ENCODE results near the gene RASGRP4.
A peak's percentile ranks its signal among the peaks of the same experiment; 100 is the strongest.

The RASGRP4 gene

GRCh38 chr19:38445362-38445761 lies 19.3 kb upstream of the RASGRP4 start:
- Histone ChIP-seq H3K27ac (ENCODE audit: low read depth, low read length) (no peak overlapping the region), H3K36me3 (ENCODE audit: insufficient read depth, low read length) (peaks cover 14% of the 10 kb centered on the region; the same call in 1 of the 2 replicates), H3K4me1 (ENCODE audit: insufficient read depth, low read length) (no peaks in the 10 kb centered on the region), H3K4me3 (ENCODE audit: low read length) (no peak overlapping the region), H3K9ac (ENCODE audit: low read depth, low read length) (no peak overlapping the region), H3K27me3 (ENCODE audit: insufficient read depth, low read length) (no peaks in the 10 kb centered on the region), H3K9me3 (ENCODE audit: insufficient read depth, low read depth, low read length) (no peaks in the 10 kb centered on the region)
- 96% methylated on average over 7 of the region's 7 CpGs for WGBS

GRCh38 chr19:38444026-38444425 lies 18.0 kb upstream of the RASGRP4 start:
- Histone ChIP-seq H3K9me3 (ENCODE audit: insufficient read depth, low read depth, low read length) (no peaks in the 10 kb centered on the region), H3K27me3 (ENCODE audit: insufficient read depth, low read length) (no peaks in the 10 kb centered on the region), H3K27ac (ENCODE audit: low read depth, low read length) (no peak overlapping the region), H3K36me3 (ENCODE audit: insufficient read depth, low read length) (peaks cover 14% of the 10 kb centered on the region; the same call in 1 of the 2 replicates), H3K4me3 (ENCODE audit: low read length) (no peak overlapping the region), H3K4me1 (ENCODE audit: insufficient read depth, low read length) (no peaks in the 10 kb centered on the region), H3K9ac (ENCODE audit: low read depth, low read length) (no peak overlapping the region)
- 96% methylated on average over 6 of the region's 7 CpGs for WGBS

GRCh38 chr19:38443458-38443999 lies 17.5 kb upstream of the RASGRP4 start:
- Histone ChIP-seq H3K27ac (ENCODE audit: low read depth, low read length) (no peak overlapping the region), H3K27me3 (ENCODE audit: insufficient read depth, low read length) (no peaks in the 10 kb centered on the region), H3K4me3 (ENCODE audit: low read length) (no peak overlapping the region), H3K4me1 (ENCODE audit: insufficient read depth, low read length) (no peaks in the 10 kb centered on the region), H3K9me3 (ENCODE audit: insufficient read depth, low read depth, low read length) (no peaks in the 10 kb centered on the region), H3K36me3 (ENCODE audit: insufficient read depth, low read length) (peaks cover 14% of the 10 kb centered on the region; the same call in 1 of the 2 replicates), H3K9ac (ENCODE audit: low read depth, low read length) (no peak overlapping the region)
- WGBS, result 94% methylated on average over 15 of the region's 15 CpGs

- Histone ChIP-seq H3K27ac (ENCODE audit: low read depth, low read length) (no peak overlapping the region), H3K4me3 (ENCODE audit: low read length) (no peak overlapping the region), H3K9ac (ENCODE audit: low read depth, low read length) (no peak overlapping the region), H3K36me3 (ENCODE audit: insufficient read depth, low read length) (peaks cover 14% of the 10 kb centered on the region; the same call in 1 of the 2 replicates), H3K27me3 (ENCODE audit: insufficient read depth, low read length) (no peaks in the 10 kb centered on the region), H3K4me1 (ENCODE audit: insufficient read depth, low read length) (no peaks in the 10 kb centered on the region), H3K9me3 (ENCODE audit: insufficient read depth, low read depth, low read length) (no peaks in the 10 kb centered on the region)
- 87% methylated on average over 9 of the region's 9 CpGs for WGBS
These were observed 16.7 kb upstream of the RASGRP4 start for GRCh38 chr19:38442736-38443135.

GRCh38 chr19:38441657-38442348 lies 15.8 kb upstream of the RASGRP4 start:
- Histone ChIP-seq H3K4me3 (ENCODE audit: low read length) (no peak overlapping the region), H3K9ac (ENCODE audit: low read depth, low read length) (no peak overlapping the region), H3K36me3 (ENCODE audit: insufficient read depth, low read length) (peaks cover 14% of the 10 kb centered on the region; the same call in 1 of the 2 replicates), H3K27ac (ENCODE audit: low read depth, low read length) (no peak overlapping the region), H3K27me3 (ENCODE audit: insufficient read depth, low read length) (no peaks in the 10 kb centered on the region), H3K9me3 (ENCODE audit: insufficient read depth, low read depth, low read length) (no peaks in the 10 kb centered on the region), H3K4me1 (ENCODE audit: insufficient read depth, low read length) (no peaks in the 10 kb centered on the region)
- WGBS, result 51% methylated on average over 7 of the region's 7 CpGs

GRCh38 chr19:38440592-38440991 lies 14.6 kb upstream of the RASGRP4 start:
- Histone ChIP-seq H3K4me1 (ENCODE audit: insufficient read depth, low read length) (no peaks in the 10 kb centered on the region), H3K4me3 (ENCODE audit: low read length) (no peak overlapping the region), H3K27me3 (ENCODE audit: insufficient read depth, low read length) (no peaks in the 10 kb centered on the region), H3K27ac (ENCODE audit: low read depth, low read length) (no peak overlapping the region), H3K9ac (ENCODE audit: low read depth, low read length) (no peak overlapping the region), H3K36me3 (ENCODE audit: insufficient read depth, low read length) (peaks cover 11% of the 10 kb centered on the region; the same call in 1 of the 2 replicates), H3K9me3 (ENCODE audit: insufficient read depth, low read depth, low read length) (no peaks in the 10 kb centered on the region)
- WGBS, result 92% methylated on average over 14 of the region's 14 CpGs

- Histone ChIP-seq H3K9me3 (ENCODE audit: insufficient read depth, low read depth, low read length) (no peaks in the 10 kb centered on the region), H3K4me3 (ENCODE audit: low read length) (no peak overlapping the region), H3K4me1 (ENCODE audit: insufficient read depth, low read length) (peaks cover 4% of the 10 kb centered on the region; the same call in 1 of the 2 replicates), H3K27ac (ENCODE audit: low read depth, low read length) (no peak overlapping the region), H3K27me3 (ENCODE audit: insufficient read depth, low read length) (no peaks in the 10 kb centered on the region; the same call in 1 of the 2 replicates), H3K9ac (ENCODE audit: low read depth, low read length) (no peak overlapping the region), H3K36me3 (ENCODE audit: insufficient read depth, low read length) (no peaks in the 10 kb centered on the region)
- 95% methylated on average over 2 of the region's 2 CpGs for WGBS
These were observed 11.9 kb upstream of the RASGRP4 start for GRCh38 chr19:38437917-38438316.

GRCh38 chr19:38437295-38437694 lies 11.3 kb upstream of the RASGRP4 start:
- Histone ChIP-seq H3K27me3 (ENCODE audit: insufficient read depth, low read length) (no peaks in the 10 kb centered on the region; the same call in 1 of the 2 replicates), H3K27ac (ENCODE audit: low read depth, low read length) (no peak overlapping the region), H3K9ac (ENCODE audit: low read depth, low read length) (no peak overlapping the region), H3K36me3 (ENCODE audit: insufficient read depth, low read length) (no peaks in the 10 kb centered on the region), H3K9me3 (ENCODE audit: insufficient read depth, low read depth, low read length) (no peaks in the 10 kb centered on the region), H3K4me3 (ENCODE audit: low read length) (no peak overlapping the region), H3K4me1 (ENCODE audit: insufficient read depth, low read length) (peaks cover 4% of the 10 kb centered on the region; the same call in 1 of the 2 replicates)
- WGBS, result 97% methylated on average over 6 of the region's 6 CpGs

- Histone ChIP-seq H3K4me3 (ENCODE audit: low read length) (peak overlapping the region; percentile 58), H3K9me3 (ENCODE audit: insufficient read depth, low read depth, low read length) (no peaks in the 10 kb centered on the region), H3K27me3 (ENCODE audit: insufficient read depth, low read length) (no peaks in the 10 kb centered on the region; the same call in 1 of the 2 replicates), H3K9ac (ENCODE audit: low read depth, low read length) (peak overlapping the region; percentile 53), H3K27ac (ENCODE audit: low read depth, low read length) (peak overlapping the region; percentile 86), H3K4me1 (ENCODE audit: insufficient read depth, low read length) (peaks cover 4% of the 10 kb centered on the region; the same call in 1 of the 2 replicates), H3K36me3 (ENCODE audit: insufficient read depth, low read length) (no peaks in the 10 kb centered on the region)
- 9% methylated on average over 9 of the region's 13 CpGs for WGBS
These were observed 8.6 kb upstream of the RASGRP4 start for GRCh38 chr19:38434549-38435051.

- Histone ChIP-seq H3K27ac (ENCODE audit: low read depth, low read length) (peak within 1 kb of the TSS; percentile 86; the same call in 1 of the 2 replicates), H3K9ac (ENCODE audit: low read depth, low read length) (no peak within 1 kb of the TSS), H3K4me1 (ENCODE audit: insufficient read depth, low read length) (peaks cover 4% of the 10 kb centered on the region; the same call in 1 of the 2 replicates), H3K4me3 (ENCODE audit: low read length) (peak within 1 kb of the TSS; percentile 58), H3K36me3 (ENCODE audit: insufficient read depth, low read length) (no peaks in the 10 kb centered on the region), H3K27me3 (ENCODE audit: insufficient read depth, low read length) (no peaks in the 10 kb centered on the region; the same call in 1 of the 2 replicates), H3K9me3 (ENCODE audit: insufficient read depth, low read depth, low read length) (no peaks in the 10 kb centered on the region)
- WGBS, result 13% methylated on average over 18 of the region's 20 CpGs
These were observed 7.3 kb upstream of the RASGRP4 start, which contains the start of gene RYR1 for GRCh38 chr19:38433268-38433733. Gene RYR1, plus strand, starts transcription at chr19:38433691. Its CDS starts 139 bp downstream, at chr19:38433830.

- H3K4me3 ChIP-seq (ENCODE audit: low read length), result no peak overlapping the region
- H3K9ac ChIP-seq (ENCODE audit: low read depth, low read length), result no peak overlapping the region
- H3K4me1 ChIP-seq (ENCODE audit: insufficient read depth, low read length), result peaks cover 12% of the 10 kb centered on the region
- 97% methylated on average over 6 of the region's 7 CpGs for WGBS
- no peaks in the 10 kb centered on the region; the same call in 1 of the 2 replicates for H3K27me3 ChIP-seq (ENCODE audit: insufficient read depth, low read length)
- no peak overlapping the region for H3K27ac ChIP-seq (ENCODE audit: low read depth, low read length)
- no peaks in the 10 kb centered on the region for H3K36me3 ChIP-seq (ENCODE audit: insufficient read depth, low read length)
- H3K9me3 ChIP-seq (ENCODE audit: insufficient read depth, low read depth, low read length), result no peaks in the 10 kb centered on the region
These were observed 4.9 kb upstream of the RASGRP4 start for GRCh38 chr19:38430931-38431330.

Measured in HUES64 (cell line).